Suppressor macrophage treated with lipopolysaccharide for 1 hour (primary cell): ENCODE measurements around the gene LBR.

Experiments used
- DNase-seq, 3 donors: peaks; one replicate each; pipeline ENCODE4 v3.0.0-alpha.2; 2020 to 2022

Gene LBR

GRCh38 chr1:225366018-225366417 is 61.8 kb downstream of the LBR start:
- DNase-seq = no peak

- DNase-seq = no peak
Measured at GRCh38 chr1:225364439-225364838, 63.4 kb downstream of the LBR start.

- no peak for DNase-seq
Measured at GRCh38 chr1:225362805-225363204, 65.0 kb downstream of the LBR start.

- DNase-seq = no peak
Measured at GRCh38 chr1:225361176-225361575, 66.7 kb downstream of the LBR start.

- no peak for DNase-seq
Measured at GRCh38 chr1:225360119-225360518, 67.7 kb downstream of the LBR start.

- DNase-seq = no peak
Measured at GRCh38 chr1:225355863-225356262, 72.0 kb downstream of the LBR start.

GRCh38 chr1:225354906-225355305 is 72.9 kb downstream of the LBR start:
- DNase-seq = no peak
